Endothelial cell of umbilical vein (primary cell): ENCODE measurements around the gene TXNL4A. TPM values are rescaled to one million over a fixed set of nuclear protein-coding genes. Genes with fewer than 3 reads are reported as not detected.

Experiments used
- BruUV-seq: library from RNA; stranded (reverse); fragments of 400-500 nt; replicated peaks from 2 replicates; lab custom pipeline; 2021; lab: Mats Ljungman, UMichigan
- CTCF ChIA-PET: fragments of 300-600, 350-600 bp; sonication (Branson Sonifier 250); formaldehyde crosslinking; loops from one replicate; lab custom pipeline; 2021; ENCODE audit warnings: antibody characterized with exemption, inconsistent platforms; lab: Charles Lee
- POLR2A ChIA-PET: fragments of 300-600, 350-600 bp; sonication (Branson Sonifier 250); formaldehyde crosslinking; loops from one replicate; lab custom pipeline; 2021; ENCODE audit warnings: antibody characterized with exemption, inconsistent platforms; lab: Charles Lee
- DNase-seq: peaks from one replicate; pipeline ENCODE4 v3.0.0-alpha.2; 2011; ENCODE audit warnings: low read depth, low spot score
- FAIRE-seq: peaks from 2 replicates; lab custom pipeline; 2011; peaks lifted over from hg19 to GRCh38; lab: Jason Lieb, UNC
- H2AFZ ChIP-seq: 2 replicates; pipeline ENCODE4 v1.6.0; 2012; ENCODE audit warnings: low read depth, low read length, control low read depth, inconsistent platforms
- H3K27ac ChIP-seq: 2 replicates; pipeline ENCODE4 v1.5.1; 2011; ENCODE audit warnings: low read depth, mild to moderate bottlenecking, control low read depth, low read length, moderate library complexity; ENCODE audit not compliant: insufficient read depth
- H3K27me3 ChIP-seq, 2 experiments: 2 replicates each; pipeline versions ENCODE4 v1.6.0 to v1.6.1; 2011; ENCODE audit warnings: low read length in 2 of 2, mixed read lengths in 1 of 2; ENCODE audit not compliant: control insufficient read depth in 2 of 2, insufficient read depth in 2 of 2
- H3K36me3 ChIP-seq, 2 experiments: 2 replicates in 1 of 2; 3 replicates in 1 of 2; pipeline ENCODE4 v1.5.1; 2011; ENCODE audit warnings: low read length in 2 of 2, mild to moderate bottlenecking in 1 of 2, moderate library complexity in 1 of 2; ENCODE audit not compliant: control insufficient read depth in 2 of 2, insufficient read depth in 2 of 2; ENCODE audit errors: extremely low read depth in 1 of 2
- H3K4me1 ChIP-seq: 3 replicates; pipeline ENCODE4 v1.5.1; 2011; ENCODE audit warnings: mild to moderate bottlenecking, low read length; ENCODE audit not compliant: control insufficient read depth, insufficient read depth; ENCODE audit errors: extremely low read depth
- H3K4me2 ChIP-seq: 2 replicates; pipeline ENCODE4 v1.6.1; 2011; ENCODE audit warnings: low read length, control low read depth, mixed read lengths; ENCODE audit not compliant: insufficient read depth
- H3K4me3 ChIP-seq, 3 experiments: fragments of 200-600 bp in 1 of 3; sonication (generic), shearing (Covaris generic) in 1 of 3; replicated peaks in 1 of 3; 2 replicates each; pipeline ENCODE4 v1.5.1; 2011 to 2016; ENCODE audit warnings: control low read depth in 3 of 3, low read length in 3 of 3, mild to moderate bottlenecking in 2 of 3, inconsistent platforms in 1 of 3, low read depth in 1 of 3, moderate library complexity in 1 of 3; ENCODE audit not compliant: insufficient read depth in 1 of 3
- H3K79me2 ChIP-seq: 2 replicates; pipeline ENCODE4 v1.6.0; 2012; ENCODE audit warnings: low read length, inconsistent platforms; ENCODE audit not compliant: control insufficient read depth, insufficient read depth
- H3K9ac ChIP-seq: replicated peaks from 2 replicates; pipeline ENCODE3; 2011; ENCODE audit warnings: low read length, control low read depth; ENCODE audit not compliant: insufficient read depth; ENCODE audit errors: extremely low read depth
- H3K9me1 ChIP-seq: replicated peaks from 3 replicates; pipeline ENCODE4 v1.6.0; 2011; ENCODE audit warnings: mild to moderate bottlenecking, low read length; ENCODE audit not compliant: control insufficient read depth, insufficient read depth; ENCODE audit errors: extremely low read depth
- H3K9me3 ChIP-seq: replicated peaks from 2 replicates; pipeline ENCODE4 v1.5.1; 2012; ENCODE audit warnings: low read length, inconsistent platforms; ENCODE audit not compliant: control insufficient read depth, insufficient read depth
- H4K20me1 ChIP-seq: replicated peaks from 2 replicates; pipeline ENCODE3; 2011; ENCODE audit warnings: mild to moderate bottlenecking, low read length; ENCODE audit not compliant: control insufficient read depth, insufficient read depth; ENCODE audit errors: extremely low read depth
- EZH2 ChIP-seq: IDR thresholded peaks from 2 replicates; pipeline ENCODE4 v1.6.1; 2012; ENCODE audit warnings: borderline replicate concordance, low read depth, mild to moderate bottlenecking, moderate library complexity, low read length, inconsistent platforms; ENCODE audit not compliant: severe bottlenecking
- FOS ChIP-seq: IDR thresholded peaks from 2 replicates; pipeline ENCODE4 v1.6.1; 2011; ENCODE audit warnings: mild to moderate bottlenecking, low read length, moderate library complexity, borderline replicate concordance; ENCODE audit not compliant: insufficient read depth
- GATA2 ChIP-seq: IDR thresholded peaks from 2 replicates; pipeline ENCODE4 v1.7.0; 2011; ENCODE audit warnings: low read depth, mild to moderate bottlenecking, moderate library complexity, mixed read lengths, low read length; ENCODE audit not compliant: insufficient read length, insufficient read depth
- JUN ChIP-seq: IDR thresholded peaks from 2 replicates; pipeline ENCODE4 v1.6.1; 2011; ENCODE audit warnings: borderline replicate concordance, low read depth; ENCODE audit not compliant: insufficient read length, insufficient read depth
- MYC ChIP-seq: IDR thresholded peaks from one replicate; pipeline ENCODE4 v1.6.1; 2011; ENCODE audit warnings: mild to moderate bottlenecking, low read depth, low read length
- POLR2A ChIP-seq: IDR thresholded peaks from 2 replicates; pipeline ENCODE4 v1.6.1; 2012; ENCODE audit warnings: low read depth, mild to moderate bottlenecking, control low read depth, low read length
- POLR2AphosphoS5 ChIP-seq: IDR thresholded peaks from 2 replicates; pipeline ENCODE4 v1.6.1; 2012; ENCODE audit warnings: low read depth, mild to moderate bottlenecking, control low read depth, low read length, moderate library complexity; ENCODE audit not compliant: insufficient read depth
- dilution Hi-C: fragments of 300-500 bp; cut with MboI; formaldehyde crosslinking; loops from one replicate; pipeline ENCODE4 v1.15.0; 2019; ENCODE audit warnings: low sequenced_read_pairs; ENCODE audit not compliant: extremely low pct_ligation_motif_present
- intact Hi-C: fragments of 100-400 bp; cut with micrococcal nuclease; formaldehyde crosslinking; loops from one replicate; pipeline ENCODE4 v1.10.0; 2022
- polyA plus RNA-seq, 4 experiments: library from polyadenylated mRNA; depleted of rRNA in 3 of 4; stranded (reverse) in 3 of 4; unstranded in 1 of 4; fragments of >200 nt; gene quantifications; 2 replicates each; pipeline versions ENCODE4 v1.2.1 to v1.2.3, GENCODE V29; 2011 to 2012; ENCODE audit warnings: missing spikeins in 1 of 4
- total RNA-seq: library from RNA; stranded (reverse); gene quantifications from 2 replicates; pipeline ENCODE4 v1.2.3, GENCODE V29; 2021
- TF ChIP-seq, protein P1 (sequence below): IDR thresholded peaks from 2 replicates; pipeline ENCODE4 v1.6.1; 2011; ENCODE audit not compliant: insufficient read depth, insufficient read length
- TF ChIP-seq, protein P2 (sequence below), 2 donors: IDR thresholded peaks; 1 replicate in 1 of 2; 2 replicates in 1 of 2; pipeline ENCODE4 v1.5.1; 2011; ENCODE audit warnings: low read length in 2 of 2, mild to moderate bottlenecking in 2 of 2, moderate library complexity in 2 of 2, control low read depth in 1 of 2, inconsistent platforms in 1 of 2, low read depth in 1 of 2; ENCODE audit not compliant: insufficient read depth in 1 of 2; ENCODE audit errors: extremely low read depth in 1 of 2

The TXNL4A gene
- total and polyA plus RNA-seq, 2 donors (not counting 3 experiments of a cell fraction or from before 2014, with no cell fraction given): 148 to 172 TPM

DNA sequence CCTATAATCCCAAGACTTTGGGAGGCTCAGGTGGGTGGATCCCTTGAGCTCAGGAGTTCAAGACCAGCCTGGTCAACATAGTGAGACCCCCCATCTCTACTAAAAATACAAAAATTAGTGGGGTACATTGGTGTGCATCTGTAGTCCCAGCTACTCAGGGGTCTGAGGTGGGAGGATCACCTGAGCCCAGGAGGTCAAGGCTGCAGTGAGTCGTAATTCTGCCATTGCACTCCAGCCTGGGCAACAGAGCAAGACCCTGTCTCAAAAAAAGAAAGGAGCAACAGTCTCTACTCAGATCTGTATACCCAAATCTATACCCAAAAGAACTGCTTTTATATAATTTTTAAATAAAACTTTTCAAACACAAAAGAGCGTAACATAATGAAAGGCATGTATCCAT lies 29.4 kb downstream of the TXNL4A start:
- peaks cover 8 to 14% of the 10 kb centered on the region in 2 experiments for H3K27me3 ChIP-seq
- no peaks in the 10 kb centered on the region for H4K20me1 ChIP-seq
- H3K4me2 ChIP-seq: no peak overlapping the region
- H3K9ac ChIP-seq: no peak overlapping the region
- POLR2A ChIA-PET: no interaction called here
- no peak for DNase-seq
- no peak for FAIRE-seq
- no peak overlapping the region for H3K27ac ChIP-seq
- CTCF ChIA-PET: no interaction called here
- H3K4me1 ChIP-seq: no peaks in the 10 kb centered on the region
- no peaks in the 10 kb centered on the region for H3K9me1 ChIP-seq
- no peaks in the 10 kb centered on the region for H3K79me2 ChIP-seq
- TF ChIP-seq EZH2 (no peak), JUN (no peak), FOS (no peak), MYC (no peak), POLR2A (no peak), GATA2 (no peak), POLR2AphosphoS5 (no peak)
- TF ChIP-seq, protein P1, sequence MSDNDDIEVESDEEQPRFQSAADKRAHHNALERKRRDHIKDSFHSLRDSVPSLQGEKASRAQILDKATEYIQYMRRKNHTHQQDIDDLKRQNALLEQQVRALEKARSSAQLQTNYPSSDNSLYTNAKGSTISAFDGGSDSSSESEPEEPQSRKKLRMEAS: no peak
- TF ChIP-seq, protein P2, sequence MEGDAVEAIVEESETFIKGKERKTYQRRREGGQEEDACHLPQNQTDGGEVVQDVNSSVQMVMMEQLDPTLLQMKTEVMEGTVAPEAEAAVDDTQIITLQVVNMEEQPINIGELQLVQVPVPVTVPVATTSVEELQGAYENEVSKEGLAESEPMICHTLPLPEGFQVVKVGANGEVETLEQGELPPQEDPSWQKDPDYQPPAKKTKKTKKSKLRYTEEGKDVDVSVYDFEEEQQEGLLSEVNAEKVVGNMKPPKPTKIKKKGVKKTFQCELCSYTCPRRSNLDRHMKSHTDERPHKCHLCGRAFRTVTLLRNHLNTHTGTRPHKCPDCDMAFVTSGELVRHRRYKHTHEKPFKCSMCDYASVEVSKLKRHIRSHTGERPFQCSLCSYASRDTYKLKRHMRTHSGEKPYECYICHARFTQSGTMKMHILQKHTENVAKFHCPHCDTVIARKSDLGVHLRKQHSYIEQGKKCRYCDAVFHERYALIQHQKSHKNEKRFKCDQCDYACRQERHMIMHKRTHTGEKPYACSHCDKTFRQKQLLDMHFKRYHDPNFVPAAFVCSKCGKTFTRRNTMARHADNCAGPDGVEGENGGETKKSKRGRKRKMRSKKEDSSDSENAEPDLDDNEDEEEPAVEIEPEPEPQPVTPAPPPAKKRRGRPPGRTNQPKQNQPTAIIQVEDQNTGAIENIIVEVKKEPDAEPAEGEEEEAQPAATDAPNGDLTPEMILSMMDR (IDR thresholded peaks at IDR 0.05; ENCODE audit: extremely low read depth in 1 of 2, insufficient read depth in 1 of 2, low read depth in 1 of 2, low read length in 2 of 2): no peak
- no peaks in the 10 kb centered on the region for H3K36me3 ChIP-seq
- no peak overlapping the region for H2AFZ ChIP-seq
- H3K4me3 ChIP-seq: no peak overlapping the region
- BruUV-seq: no TSS peak
- intact Hi-C loops: loop anchor here (10.0 kb wide), 1 partner anchor 164 kb away; the partner anchor contains the start of gene KCNG2
- H3K9me3 ChIP-seq: no peaks in the 10 kb centered on the region
- dilution Hi-C loops: no loop called here
